GM20000 (cell line): ENCODE results near the gene ABCB10.
A peak's percentile ranks its signal among the peaks of the same experiment; 100 is the strongest.
"Not testable (repeated sequence)": the region's sequence is repeated elsewhere in the genome, so short reads cannot be mapped to it uniquely, and the experiment has no call there.

Source experiments
- DNase-seq: peaks from one replicate; pipeline ENCODE4 v3.0.0; 2012; ENCODE audit warnings: low spot score
- CTCF ChIP-seq: IDR thresholded peaks from 2 replicates; pipeline ENCODE4 v1.5.1; 2012; ENCODE audit warnings: mild to moderate bottlenecking, control low read depth; ENCODE audit errors: extremely low read depth, missing control alignments

The ABCB10 gene

GRCh38 chr1:229482511-229482910 is 76.0 kb downstream of the ABCB10 start:
- DNase-seq = no peak
- TF ChIP-seq CTCF = no peak

GRCh38 chr1:229480495-229480894 is 78.0 kb downstream of the ABCB10 start:
- no peak for TF ChIP-seq CTCF
- DNase-seq = no peak

GRCh38 chr1:229479660-229480399 is 78.7 kb downstream of the ABCB10 start:
- no peak for TF ChIP-seq CTCF
- peak; percentile 46 for DNase-seq

GRCh38 chr1:229478852-229479251 is 79.7 kb downstream of the ABCB10 start:
- TF ChIP-seq CTCF = no peak
- peak; percentile 30 for DNase-seq

- DNase-seq = not testable (repeated sequence)
These were observed 82.6 kb downstream of the ABCB10 start for GRCh38 chr1:229475859-229476258.

- DNase-seq = no peak
These were observed 84.0 kb downstream of the ABCB10 start for GRCh38 chr1:229474509-229474908.

GRCh38 chr1:229471175-229471574 is 87.3 kb downstream of the ABCB10 start:
- DNase-seq = no peak
- no peak for TF ChIP-seq CTCF

More at GRCh38 chr1:229474509-229474908, 84.0 kb downstream of the ABCB10 start:
- no peak for TF ChIP-seq CTCF
